GM19240 (cell line): Measurements from ENCODE around the gene CERS1.

Experiments
- DNase-seq: peaks from one replicate; pipeline ENCODE4 v3.0.0; 2011; ENCODE audit warnings: low spot score; ENCODE audit not compliant: insufficient read length

The CERS1 gene

DNA sequence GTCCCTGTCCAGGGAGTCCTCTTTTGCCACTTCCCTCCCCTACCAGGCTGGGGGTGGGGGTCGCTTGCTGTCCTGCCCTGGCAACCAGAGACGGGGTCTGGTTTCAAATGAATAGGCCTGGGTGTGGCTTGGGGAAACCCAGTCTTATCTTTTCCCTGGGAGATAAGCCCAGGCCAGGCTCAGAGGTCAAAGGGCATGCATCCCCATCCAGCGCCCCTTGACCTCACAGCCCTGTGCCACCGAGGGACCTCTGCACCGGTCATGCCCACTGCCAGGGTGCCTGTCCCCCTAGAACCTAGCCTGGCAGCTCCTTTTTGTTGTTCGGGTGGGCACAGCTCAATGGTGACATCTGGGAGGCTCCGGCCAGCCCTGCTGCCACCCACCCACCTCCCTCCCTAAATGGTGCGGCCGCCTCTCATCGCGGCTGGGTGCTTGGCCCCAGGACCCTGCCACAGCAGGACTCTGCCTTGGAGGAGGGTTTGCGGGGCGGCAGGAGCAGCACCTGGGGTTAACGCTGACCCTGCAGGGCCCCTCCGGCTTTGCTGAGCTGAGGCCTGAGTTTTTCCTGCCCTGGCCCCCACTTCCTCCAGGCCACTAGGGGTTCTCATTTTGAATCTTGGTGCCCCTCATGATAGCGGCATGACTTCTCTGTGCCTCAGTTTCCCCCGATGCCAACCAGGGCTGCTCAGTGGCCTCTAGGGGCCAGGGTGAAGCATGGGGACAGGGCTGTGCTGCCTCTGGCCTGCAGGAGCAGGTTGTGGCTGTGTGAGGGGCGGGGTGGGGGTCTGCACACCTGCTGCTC, 2.9 kb upstream of the CERS1 start:
- no peak for DNase-seq

DNA sequence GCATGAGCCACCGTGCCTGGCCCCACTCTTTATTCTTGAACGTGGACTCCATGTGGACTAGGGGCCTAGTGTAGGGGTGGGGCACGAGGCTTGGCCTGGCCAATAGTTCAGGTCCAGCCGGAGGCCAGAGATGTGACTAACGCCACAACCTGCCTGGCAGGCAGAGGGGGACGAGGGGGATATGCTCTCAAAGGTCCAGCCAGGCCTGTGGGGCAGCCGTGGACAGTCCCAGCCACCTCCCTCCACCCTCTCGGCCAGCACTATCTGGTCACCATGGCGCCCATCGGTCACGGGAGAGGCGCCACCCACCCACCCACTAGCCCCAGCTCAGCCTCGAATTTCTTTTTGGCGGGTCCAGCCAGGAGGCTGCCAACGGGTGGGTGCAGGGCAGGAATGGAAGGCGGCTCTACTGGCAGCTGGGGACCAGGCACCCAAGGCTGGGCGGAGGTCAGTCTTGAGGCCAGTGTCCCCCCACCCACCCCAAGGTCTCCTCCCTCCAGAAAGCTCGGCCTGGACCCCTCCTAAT, 2.2 kb upstream of the CERS1 start:
- DNase-seq: no peak

DNA sequence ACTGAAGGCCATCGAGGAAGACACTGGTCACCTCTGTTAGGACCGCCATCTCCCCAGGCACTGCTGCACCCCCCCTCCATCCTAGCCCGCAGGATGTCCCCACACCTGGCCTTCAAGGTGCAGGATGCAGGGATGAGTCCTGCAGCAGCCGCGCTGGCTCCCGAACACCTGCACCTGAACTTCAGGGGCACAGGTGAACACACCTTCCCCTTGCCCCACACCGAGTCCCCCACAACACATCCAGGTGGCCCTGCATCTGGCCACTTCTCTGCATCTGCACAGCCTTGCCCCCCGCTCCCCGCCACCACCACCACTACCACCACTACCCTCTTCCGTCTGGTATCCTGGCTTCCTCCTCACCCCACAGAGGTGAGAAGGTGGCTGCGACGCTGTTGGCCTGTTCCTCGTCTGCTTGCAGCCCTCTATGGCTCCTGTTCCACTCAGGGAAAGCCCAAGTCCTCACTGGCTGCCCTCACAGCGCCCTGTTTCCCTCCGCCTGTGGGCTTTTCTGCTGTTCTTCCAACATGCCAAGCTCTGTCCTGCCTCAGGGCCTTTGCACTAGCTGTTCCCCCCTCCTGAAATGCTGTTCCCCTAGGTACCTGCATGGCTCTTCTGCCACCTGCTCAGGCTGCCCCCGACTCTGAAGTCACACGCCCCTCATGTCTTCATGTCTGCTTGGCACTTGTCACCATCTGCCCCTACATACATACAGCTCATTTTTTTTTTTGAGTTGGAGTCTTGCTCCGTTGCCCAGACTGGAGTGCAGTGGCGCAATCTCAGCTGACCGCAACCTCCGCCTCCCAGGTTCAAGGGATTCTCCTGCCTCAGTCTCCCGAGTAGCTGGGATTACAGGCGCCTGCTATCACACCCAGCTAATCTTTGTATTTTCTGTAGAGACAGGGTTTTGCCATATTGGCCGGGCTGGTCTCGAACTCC, 1.4 kb upstream of the CERS1 start:
- DNase-seq: no peak

DNA sequence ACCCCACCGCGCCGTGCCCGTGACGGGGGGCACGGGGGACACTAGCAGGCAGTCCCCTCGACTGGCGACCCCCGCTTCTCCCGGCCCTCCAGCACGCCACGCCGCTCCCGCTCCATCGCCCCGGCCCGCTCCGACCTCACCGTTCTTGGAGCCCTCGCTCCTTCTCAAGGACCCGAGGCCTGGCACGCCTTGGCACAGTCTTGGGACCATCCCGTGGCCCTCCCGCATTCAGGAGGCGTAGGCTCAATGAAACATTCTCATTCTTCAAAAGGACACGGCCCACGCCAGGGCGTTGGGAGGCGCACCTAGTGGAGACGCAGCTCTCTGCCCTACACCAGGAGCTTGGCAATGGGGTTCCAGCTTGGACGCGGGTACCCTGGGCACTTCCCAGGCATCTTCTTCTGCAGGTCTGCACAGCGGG, 473 bp upstream of the CERS1 start:
- DNase-seq: no peak

DNA sequence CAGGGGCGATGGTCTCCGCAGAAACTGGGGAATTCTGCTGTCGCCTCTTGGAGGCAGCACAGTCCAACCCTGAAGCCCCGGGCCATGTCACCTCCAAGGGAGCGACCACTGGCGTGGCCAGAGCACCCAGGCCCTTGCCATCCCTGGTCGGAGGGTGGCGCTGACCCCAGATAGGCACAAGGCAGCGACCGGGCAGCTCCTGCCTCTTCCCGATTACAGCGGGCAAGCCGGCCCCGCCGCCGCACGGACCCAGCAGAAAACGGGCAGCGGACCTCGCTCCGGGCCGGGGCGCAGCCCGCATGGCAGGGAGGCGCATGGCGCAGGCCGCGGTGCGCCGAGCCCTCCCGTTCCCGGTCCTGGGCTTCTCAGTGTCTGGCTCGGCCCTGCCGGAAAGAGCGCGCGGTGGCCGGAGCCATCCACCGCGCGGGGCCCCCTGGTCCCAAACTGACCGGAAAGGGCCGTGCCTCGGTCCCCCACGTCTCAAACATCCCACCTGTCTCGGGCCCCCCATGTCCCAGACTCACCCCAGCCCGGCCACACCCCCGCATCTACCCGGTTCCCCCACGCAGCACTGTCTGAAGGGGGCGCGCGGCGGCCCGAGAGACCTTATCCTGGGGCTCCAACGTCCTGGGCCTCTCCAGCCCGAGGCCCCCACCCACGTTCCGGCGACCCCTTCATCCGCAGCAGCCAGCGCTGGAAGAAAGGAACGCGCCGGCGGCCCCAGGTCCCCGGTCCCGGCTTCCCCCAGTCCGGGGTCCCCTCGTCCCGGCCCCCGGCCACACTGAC, 727 bp downstream of the CERS1 start:
- DNase-seq: no peak

DNA sequence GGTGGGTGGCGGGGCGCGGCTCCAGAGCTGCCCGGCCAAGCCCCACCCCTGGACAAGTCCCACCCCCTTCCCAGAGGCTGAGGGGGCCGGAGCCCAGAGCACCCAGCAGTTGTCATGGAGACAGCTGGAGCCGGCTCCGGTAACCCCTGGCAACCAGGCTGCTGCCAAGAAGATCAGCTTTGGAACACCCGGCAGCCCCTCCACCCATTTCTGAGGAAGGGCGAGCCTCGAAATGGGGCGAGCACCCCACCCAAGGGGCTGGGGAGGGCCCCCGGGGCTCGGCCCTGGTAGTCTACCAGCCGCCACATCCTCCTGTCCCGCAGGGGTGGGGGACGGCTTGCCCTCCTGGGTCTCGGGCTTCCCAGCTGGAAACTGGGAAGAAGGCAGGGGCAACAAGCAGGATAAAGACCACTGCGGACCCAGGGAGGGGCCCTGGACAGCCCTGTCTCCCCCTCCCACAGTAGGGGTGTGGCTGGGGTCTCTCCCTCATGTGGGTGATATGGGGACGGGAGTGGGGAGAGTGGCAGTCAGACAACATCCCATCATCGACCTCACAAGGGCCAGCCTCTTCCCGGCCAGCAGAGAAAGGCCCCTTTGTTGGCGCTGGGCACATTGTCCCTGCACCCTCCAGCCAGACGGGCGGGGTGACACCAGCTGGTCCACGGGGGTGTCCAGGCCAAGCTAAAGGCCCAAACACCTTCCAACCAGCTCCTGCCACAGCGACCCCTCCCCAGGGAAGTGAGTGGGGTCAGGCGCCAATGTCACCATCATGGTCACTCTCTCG, 1.5 kb downstream of the CERS1 start:
- DNase-seq: no peak

DNA sequence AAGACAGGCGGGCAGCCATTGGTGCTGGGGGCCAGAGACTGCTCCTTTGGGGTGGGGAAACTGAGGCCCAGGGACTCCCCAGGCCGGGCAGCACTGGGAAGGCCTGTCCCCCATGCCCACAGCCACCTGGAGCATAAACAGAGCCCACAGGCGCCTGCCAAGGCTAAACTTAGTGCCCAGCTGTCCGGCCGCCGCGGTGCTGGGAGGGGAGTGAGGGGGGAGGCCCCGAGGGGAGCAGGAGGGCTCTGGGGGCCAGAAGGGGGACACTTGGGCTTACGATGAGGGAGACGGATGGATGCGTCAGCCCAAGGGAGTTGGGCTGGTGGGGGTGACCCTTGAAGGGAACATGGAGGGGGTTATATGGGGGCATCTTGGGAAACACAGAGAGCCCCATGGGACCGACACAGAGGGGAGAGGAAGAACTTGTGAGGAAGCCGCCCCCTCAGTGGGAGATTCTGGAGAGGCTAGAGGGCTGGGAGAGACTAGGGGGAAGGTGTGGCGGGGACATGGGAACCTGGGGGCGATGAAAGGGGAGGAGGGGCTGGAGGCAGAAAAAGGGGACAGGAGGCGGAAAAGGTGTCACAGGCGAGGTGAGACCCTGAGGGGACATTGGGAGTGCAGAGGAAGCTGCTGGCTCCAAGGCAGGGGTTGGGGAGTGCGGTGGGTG, 2.2 kb downstream of the CERS1 start:
- DNase-seq: no peak

DNA sequence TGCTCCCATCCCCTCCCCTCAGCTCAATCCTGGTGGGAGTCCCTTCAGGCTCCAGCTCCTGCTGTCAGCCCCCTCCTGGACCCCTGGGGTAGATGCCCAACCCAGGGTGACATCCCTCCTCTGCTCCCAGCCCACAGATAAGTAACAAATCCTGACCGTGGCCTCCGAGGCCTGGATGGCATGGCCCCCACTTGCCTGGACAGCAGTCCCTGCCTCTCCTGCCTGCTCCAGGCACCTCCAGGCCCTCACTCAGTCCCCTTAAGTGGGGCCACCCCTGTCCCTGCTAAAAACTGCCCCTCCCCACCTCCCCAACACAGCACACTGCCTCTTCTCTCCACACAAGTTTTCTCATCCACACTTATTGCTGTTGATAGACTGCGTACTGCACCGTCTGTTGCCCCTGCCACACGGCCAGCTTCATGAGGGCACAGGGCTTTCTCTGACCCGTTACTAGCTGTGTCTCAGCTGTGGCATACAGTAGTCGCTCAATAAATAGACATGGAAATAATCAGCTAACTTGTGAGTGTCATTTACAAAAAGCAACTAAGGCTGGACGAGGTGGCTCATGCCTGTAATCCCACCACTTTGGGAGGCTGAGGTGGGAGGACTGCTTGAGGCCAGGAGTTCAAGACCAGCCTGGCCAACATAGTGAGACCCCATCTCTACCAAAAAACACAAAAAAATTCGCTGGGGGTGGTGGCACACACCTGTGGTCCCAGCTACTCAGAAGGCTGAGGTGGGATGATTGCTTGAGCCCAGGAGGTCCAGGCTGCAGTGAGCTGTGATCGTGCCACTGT, 5.8 kb downstream of the CERS1 start:
- DNase-seq: no peak

DNA sequence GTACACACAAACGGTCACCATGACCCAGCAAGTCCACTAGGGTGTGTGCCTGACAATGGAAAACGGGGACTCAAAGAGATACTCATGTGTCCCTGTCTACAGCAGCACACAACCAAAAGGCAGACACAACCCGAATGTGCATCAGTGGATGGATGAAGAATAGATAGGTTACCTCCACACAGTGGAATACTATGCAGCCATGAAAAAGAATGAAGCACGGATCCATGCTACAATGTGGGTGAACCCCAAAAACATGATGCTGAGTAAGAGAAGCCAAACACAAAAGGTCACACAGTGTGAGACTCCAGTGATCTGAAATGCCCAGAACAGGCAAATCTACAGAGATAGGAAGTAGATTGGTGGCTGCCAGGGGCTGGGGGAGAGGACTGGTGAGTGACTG, 9.0 kb downstream of the CERS1 start:
- no peak for DNase-seq

DNA sequence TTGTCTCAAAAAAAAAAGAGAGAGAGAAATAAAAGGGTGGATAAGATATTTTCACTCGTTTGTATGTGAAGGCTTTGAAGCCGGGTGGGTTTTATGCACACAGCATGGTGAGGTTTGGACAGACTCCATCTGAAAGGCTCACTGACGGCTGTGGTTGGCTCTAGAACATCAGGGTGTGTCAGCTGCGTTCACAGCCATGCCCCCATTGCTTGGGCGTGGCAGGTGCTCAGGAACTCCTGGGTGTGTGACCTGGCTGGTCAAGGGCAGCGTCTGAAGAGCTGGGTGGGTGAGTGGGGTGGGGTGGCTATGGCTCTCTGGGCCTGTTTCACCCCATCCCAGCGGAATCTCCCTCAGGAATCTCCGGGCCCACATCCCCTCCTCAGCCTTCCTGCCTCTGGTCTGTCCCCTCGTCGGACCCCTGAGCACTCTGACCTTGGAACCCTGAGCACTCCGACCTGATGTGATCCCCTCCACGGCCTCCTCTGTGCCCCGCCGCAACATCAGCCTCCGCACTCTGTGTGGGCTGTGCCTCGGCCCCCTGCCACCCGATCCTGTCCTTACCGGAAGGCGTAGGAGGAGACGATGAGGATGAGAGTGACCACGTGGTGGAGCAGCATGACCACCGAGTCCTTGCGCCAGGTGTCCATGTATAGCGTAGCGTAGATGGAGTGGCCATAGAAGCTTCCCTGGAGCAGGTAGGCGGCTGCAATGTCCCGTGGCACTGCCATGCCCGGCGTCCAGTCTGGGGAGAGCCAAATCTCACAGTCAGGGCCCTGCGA, 12.2 kb downstream of the CERS1 start:
- DNase-seq: no peak

DNA sequence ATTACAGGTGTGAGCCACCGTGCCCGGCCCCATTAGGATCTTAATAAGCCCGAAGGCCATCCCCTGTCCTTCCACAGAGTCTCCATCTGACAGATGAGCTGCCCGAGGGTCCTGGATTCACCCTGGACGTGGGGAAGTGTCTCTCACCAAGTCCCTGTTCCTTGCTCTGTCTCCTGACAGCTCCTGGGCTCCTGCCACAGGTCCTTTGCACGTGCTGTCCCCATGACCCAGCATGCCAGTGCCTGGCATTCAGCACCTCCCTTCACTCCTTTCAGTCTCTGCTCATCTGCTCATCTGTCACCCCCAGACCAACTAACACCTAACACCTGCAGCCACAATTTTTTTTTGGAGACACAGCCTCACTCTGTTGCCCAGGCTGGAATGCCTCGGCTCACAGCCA, 14.5 kb downstream of the CERS1 start:
- no peak for DNase-seq

DNA sequence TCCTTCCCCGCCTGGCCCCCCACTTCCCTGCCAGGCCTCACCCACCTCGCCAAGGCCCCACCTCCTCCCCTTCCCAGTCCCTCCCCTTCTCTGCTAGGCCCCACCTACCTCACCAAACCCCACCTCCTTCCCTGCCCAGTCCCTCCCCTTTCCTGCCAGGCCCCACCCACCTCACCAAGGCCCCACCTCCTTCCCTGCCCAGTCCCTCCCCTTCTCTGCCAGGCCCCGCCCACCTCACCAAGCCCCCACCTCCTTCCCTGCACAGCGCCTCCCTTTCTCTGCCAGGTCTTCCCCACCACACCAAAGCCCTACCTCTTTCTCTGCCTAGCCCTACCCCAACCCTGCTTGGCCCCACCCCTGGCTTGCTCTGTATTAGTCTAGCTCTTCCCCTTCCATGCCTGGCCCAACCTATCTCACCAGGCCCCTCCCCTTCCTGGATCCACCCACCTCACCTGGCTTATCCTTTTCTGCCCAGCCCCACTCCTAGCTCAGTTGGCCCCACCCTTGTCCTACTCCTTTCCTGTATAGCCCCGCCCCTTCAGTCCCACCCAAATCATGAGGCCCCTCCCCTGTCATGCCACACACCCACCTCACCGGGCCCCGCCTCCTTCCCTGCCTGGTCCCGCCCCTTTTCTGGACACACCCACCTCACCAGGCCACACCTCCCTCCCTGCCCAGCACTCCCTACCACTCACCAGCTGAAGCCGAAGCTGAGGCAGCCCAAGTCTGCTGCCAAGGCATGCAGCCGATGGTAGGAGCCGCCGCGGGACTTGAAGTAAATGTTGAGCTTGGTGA, 16.2 kb downstream of the CERS1 start:
- no peak for DNase-seq

DNA sequence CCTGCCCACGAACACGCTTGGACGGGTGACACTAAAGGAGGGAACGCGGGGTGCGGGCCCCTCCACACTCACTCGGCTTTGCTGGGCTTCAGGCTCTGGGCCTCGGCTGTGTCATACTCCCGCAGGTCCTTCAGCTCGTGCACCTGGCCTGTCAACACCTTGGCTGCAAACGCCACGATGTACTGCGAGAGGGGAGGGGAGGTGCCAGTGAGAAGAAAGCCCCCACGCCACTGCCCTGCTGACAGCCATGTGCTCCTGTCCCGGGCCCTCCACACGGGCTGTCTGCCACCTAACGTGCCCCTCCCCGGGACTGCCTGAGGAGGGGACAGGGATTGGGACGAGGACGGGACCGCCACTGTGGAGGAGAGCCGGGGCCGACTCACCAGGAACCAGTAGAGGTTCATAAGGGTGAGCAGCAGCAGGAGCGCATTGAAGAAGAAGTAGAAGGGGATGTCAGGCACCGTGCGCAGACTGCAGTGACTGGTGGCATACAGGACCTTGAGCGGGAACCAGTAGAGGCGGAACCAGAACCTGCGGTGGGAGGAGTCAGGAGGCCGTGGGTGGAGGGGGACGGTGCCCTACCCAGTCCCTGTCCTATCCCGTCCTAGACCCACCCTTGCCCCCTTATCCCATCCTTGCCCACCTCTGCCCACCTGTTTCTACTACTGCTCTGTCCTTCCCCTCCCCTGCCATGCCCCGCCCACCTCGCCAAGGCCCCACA, 16.9 kb downstream of the CERS1 start:
- DNase-seq: no peak

DNA sequence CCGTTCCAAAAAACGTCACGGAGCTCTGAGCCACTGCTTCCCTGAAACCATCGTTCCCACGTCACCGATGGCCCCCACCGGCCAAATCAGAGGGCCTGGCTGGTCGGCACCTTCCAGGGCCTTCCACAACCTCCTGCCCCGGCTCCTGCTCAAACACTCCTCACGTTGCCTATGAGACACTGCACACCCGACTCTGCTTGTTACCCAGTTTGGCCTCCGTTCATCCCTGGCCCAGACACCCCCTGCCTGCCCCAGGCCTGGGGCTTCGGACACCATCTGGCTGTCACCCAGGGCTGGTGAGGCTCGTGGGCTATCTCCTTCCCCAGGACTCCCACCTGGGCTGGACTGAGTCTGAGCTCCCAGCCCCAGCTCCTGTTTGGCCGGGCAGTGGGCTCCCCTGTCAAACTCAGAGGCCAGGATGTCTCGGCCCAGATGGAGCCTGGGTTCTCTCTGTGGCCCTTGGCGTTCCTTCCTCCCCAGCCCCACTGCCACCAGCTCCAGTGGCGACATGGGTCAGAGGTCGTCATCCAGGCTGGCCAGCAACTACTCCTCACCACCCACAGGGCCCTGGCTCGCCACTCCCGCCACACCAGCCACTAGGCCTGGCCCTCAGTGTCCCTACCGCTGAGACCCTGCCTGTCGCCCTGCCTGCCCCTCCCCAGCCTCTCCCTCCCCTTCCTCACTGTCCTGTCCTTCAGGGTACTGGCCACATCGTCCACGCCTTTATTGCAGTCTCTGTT, 17.7 kb downstream of the CERS1 start:
- DNase-seq: no peak

DNA sequence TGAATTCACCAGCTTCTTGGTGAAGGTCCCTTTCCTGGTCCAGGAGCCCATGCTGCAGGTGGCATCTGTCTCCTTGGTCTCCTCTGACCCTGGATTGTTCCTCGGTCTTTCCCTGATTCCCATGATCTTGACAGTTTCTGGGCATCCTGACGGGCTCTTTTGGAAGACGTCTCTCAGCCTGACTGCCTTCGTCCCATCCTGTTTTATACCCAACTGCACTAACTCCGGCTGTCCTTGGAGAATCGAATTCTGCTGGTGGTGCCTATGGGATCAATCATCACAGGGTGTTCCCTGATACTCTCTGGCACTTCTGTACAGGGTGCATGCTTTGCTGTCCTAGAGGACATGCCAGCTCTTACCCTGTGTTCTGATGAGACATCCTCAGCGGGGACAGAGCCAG, 19.1 kb downstream of the CERS1 start:
- DNase-seq: no peak

DNA sequence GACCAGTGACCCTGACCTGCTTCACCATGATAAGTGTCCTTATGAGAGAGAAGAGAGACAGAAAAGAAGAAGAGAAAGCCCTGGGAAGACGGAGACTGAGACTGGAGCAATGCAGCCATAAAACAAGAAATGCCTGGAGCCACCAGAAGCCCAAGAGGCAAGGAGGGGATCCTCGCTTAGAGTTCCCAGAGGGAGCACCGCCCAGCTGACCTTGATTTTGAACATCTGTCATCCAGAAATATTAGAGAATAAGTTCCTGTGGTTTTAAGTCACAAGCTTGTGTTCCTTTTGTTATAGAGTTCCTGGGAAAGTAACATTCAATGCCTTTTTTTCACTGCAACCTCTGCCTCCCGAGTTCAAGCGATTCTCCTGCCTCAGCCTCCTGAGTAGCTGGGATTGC, 20.2 kb downstream of the CERS1 start:
- DNase-seq: no peak
